HG03571 (cell line): ENCODE data around the gene FASLG.

Experiments used
- ATAC-seq: cut with Tn5 transposase; IDR thresholded peaks from one replicate; pipeline ENCODE4 v1.9.1; 2021; ENCODE audit not compliant: unreplicated experiment

FASLG gene

GRCh38 chr1:172642970-172643369 lies 15.9 kb upstream of the FASLG start:
- no peak for ATAC-seq

- ATAC-seq: no peak
Measured at GRCh38 chr1:172646653-172647052, 12.2 kb upstream of the FASLG start.

- ATAC-seq: no peak
Measured at GRCh38 chr1:172647110-172647564, 11.8 kb upstream of the FASLG start.

- ATAC-seq: no peak
Measured at GRCh38 chr1:172647987-172648386, 10.9 kb upstream of the FASLG start.

GRCh38 chr1:172650474-172651193 lies 8.3 kb upstream of the FASLG start:
- no peak for ATAC-seq

- ATAC-seq: no peak
Measured at GRCh38 chr1:172653015-172653709, 5.7 kb upstream of the FASLG start.

GRCh38 chr1:172654535-172654934 lies 4.4 kb upstream of the FASLG start:
- no peak for ATAC-seq

GRCh38 chr1:172656576-172656975 lies 2.3 kb upstream of the FASLG start:
- no peak for ATAC-seq

- no peak for ATAC-seq
Measured at GRCh38 chr1:172657586-172657985, 1.3 kb upstream of the FASLG start.

GRCh38 chr1:172661107-172661506 lies 2.2 kb downstream of the FASLG start:
- no peak for ATAC-seq

GRCh38 chr1:172662464-172663109 lies 3.7 kb downstream of the FASLG start:
- peak; percentile 74 for ATAC-seq

GRCh38 chr1:172663732-172664131 lies 4.8 kb downstream of the FASLG start:
- no peak for ATAC-seq

- no peak for ATAC-seq
Measured at GRCh38 chr1:172668097-172668496, 9.2 kb downstream of the FASLG start.

GRCh38 chr1:172669011-172669410 lies 10.1 kb downstream of the FASLG start:
- no peak for ATAC-seq

GRCh38 chr1:172670316-172670715 lies 11.4 kb downstream of the FASLG start:
- no peak for ATAC-seq

- no peak for ATAC-seq
Measured at GRCh38 chr1:172670791-172671190, 11.9 kb downstream of the FASLG start.

- ATAC-seq: no peak
Measured at GRCh38 chr1:172671591-172671990, 12.7 kb downstream of the FASLG start.

- no peak for ATAC-seq
Measured at GRCh38 chr1:172672720-172673119, 13.8 kb downstream of the FASLG start.

- no peak for ATAC-seq
Measured at GRCh38 chr1:172673761-172674160, 14.9 kb downstream of the FASLG start.

GRCh38 chr1:172674831-172675613 lies 16.1 kb downstream of the FASLG start:
- no peak for ATAC-seq
